Tibial artery (tissue), 4 donors: ENCODE results near the gene TSPAN5.

Experiments used
- DNase-seq, 2 donors: peaks; one replicate each; pipeline ENCODE4 v3.0.0-alpha.2; 2019
- H3K27ac ChIP-seq, 2 donors: fragments of 200-600 bp; sonication (generic) in 1 of 2; 1 replicate in 1 of 2; 2 replicates in 1 of 2; pipeline ENCODE4 v1.5.1; 2018 to 2019; ENCODE audit warnings: mild to moderate bottlenecking in 1 of 2
- H3K27me3 ChIP-seq, 2 donors: fragments of 200-600 bp; sonication (generic) in 1 of 2; one replicate each; pipeline versions ENCODE4 v1.5.1 to v1.6.0; 2016 to 2019
- H3K36me3 ChIP-seq, 3 donors: fragments of 200-600 bp; sonication (generic) in 2 of 3; one replicate each; pipeline ENCODE4 v1.5.1; 2016 to 2019; ENCODE audit warnings: mild to moderate bottlenecking in 2 of 3
- H3K4me1 ChIP-seq, 4 donors: fragments of 200-600 bp; sonication (generic) in 2 of 4; 1 replicate in 3 of 4; 2 replicates in 1 of 4; pipeline ENCODE4 v1.5.1; 2016 to 2019
- H3K4me3 ChIP-seq, 2 donors: fragments of 200-600 bp; sonication (generic) in 1 of 2; 1 replicate in 1 of 2; 2 replicates in 1 of 2; pipeline ENCODE4 v1.5.1; 2018 to 2019; ENCODE audit warnings: mild to moderate bottlenecking in 2 of 2
- H3K9me3 ChIP-seq, 3 donors: fragments of 200-600 bp; sonication (generic) in 1 of 3; one replicate each; pipeline ENCODE4 v1.5.1; 2016 to 2019
- CTCF ChIP-seq, 2 experiments: fragments of 200-600 bp in 1 of 2; fragments of 450-650 bp in 1 of 2; IDR thresholded peaks; one replicate each; pipeline ENCODE4 v1.5.1; 2017 to 2019; ENCODE audit warnings: antibody characterized with exemption in 2 of 2, mild to moderate bottlenecking in 1 of 2, moderate library complexity in 1 of 2
- intact Hi-C: fragments of 100-400 bp; cut with DNase I; formaldehyde crosslinking; loops from one replicate; pipeline ENCODE4 v1.15.0; 2023; ENCODE audit warnings: low total_unique reads

The TSPAN5 gene

DNA sequence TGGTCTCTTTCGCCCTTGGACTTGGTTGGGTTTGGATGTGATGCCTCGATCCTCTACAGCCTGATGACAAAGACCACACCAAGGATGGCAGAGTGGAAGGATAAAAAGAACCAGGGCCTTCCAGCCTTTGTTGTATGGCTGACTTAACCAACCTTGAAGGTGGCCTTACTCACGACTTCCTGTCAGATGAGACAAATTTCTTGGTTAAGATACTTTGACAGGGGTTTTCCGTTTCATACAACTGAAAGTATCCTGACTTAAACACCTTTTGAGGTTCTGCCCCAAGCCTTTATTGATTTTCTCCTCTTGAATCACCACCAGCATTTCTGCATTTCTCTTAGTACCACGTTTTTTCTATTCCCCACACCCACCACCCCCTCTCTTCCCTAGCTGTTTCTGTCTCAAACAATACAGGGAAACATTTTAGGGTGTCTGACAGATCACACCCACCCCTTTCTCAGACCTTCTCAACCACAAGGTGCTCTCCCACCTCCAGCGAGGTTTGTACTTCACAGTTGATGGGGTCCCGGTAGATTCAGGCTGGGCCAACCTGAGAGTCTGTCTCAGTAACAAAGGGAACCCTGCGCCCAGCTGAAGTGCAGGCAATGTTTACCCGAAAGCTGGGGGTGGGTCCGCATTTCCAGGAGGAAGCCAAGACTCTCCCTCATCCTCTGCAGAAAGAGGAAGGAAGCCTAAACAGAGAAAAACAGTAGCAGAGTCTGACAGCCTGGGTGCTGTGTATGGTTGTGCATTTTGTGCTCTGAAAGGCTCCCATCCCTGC is 5.0 kb upstream of the TSPAN5 start:
- Histone ChIP-seq H3K36me3 (no peaks in the 10 kb centered on the region), H3K27ac (no peak overlapping the region), H3K4me3 (no peak overlapping the region), H3K9me3 (no peaks in the 10 kb centered on the region), H3K27me3 (no peaks in the 10 kb centered on the region), H3K4me1 (peaks cover 0 to 15% (median 5%) of the 10 kb centered on the region in 4 donors)
- intact Hi-C loops, result no loop called here
- no peak for TF ChIP-seq CTCF (IDR thresholded peaks at IDR 0.05)
- peak in 1 of 2 donors; percentile 32 for DNase-seq

- Histone ChIP-seq H3K27me3 (no peaks in the 10 kb centered on the region), H3K27ac (no peak overlapping the region), H3K9me3 (no peaks in the 10 kb centered on the region), H3K36me3 (no peaks in the 10 kb centered on the region), H3K4me3 (no peak overlapping the region), H3K4me1 (peaks cover 0 to 15% (median 5%) of the 10 kb centered on the region in 4 donors)
- intact Hi-C loops, result no loop called here
- DNase-seq, result no peak
- TF ChIP-seq CTCF (IDR thresholded peaks at IDR 0.05), result no peak
Measured at GRCh38 chr4:98662626-98663225, 4.3 kb upstream of the TSPAN5 start.

- intact Hi-C loops, result no loop called here
- Histone ChIP-seq H3K9me3 (no peaks in the 10 kb centered on the region), H3K27me3 (no peaks in the 10 kb centered on the region), H3K4me1 (peaks cover 0 to 21% (median 9%) of the 10 kb centered on the region in 4 donors), H3K27ac (no peak overlapping the region), H3K4me3 (no peak overlapping the region), H3K36me3 (no peaks in the 10 kb centered on the region)
- DNase-seq, result no peak
- TF ChIP-seq CTCF (IDR thresholded peaks at IDR 0.05), result no peak
Measured at GRCh38 chr4:98662055-98662453, 3.6 kb upstream of the TSPAN5 start.

DNA sequence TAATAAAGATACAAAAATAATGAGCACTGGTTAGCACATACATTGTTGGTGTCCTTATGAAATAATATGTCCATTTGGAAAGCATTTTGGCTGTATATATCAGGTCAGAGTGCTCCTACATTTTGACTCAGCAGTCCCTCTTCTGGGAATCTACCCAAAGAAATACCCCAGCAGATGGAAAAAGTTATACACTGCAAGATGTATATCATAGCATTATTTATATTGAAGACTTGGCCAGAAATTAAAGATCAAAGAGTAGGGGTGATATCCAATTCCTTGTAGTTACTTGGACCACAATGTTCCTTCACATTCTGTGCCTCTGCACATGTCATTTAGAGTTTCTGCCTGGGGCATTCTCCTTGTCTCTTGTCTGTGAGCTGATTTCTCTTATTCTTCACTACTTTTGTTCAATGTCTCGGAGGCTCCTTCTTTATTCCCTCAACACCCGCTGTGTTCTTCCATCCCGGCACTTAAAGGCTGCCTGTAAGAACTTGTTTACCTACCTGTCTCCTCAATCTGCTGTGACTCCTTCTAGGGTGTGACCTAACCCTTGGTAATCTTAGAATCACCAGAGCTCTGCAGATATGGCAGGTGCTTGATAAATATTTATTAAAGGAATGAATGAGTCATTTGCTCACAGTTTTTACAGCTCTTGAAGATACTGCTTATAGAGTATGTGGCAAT is 3.1 kb upstream of the TSPAN5 start:
- intact Hi-C loops, result no loop called here

More for the DNA sequence above, 3.1 kb upstream of the TSPAN5 start:
- H3K27me3 ChIP-seq, result no peaks in the 10 kb centered on the region
- peaks cover 0 to 26% (median 14%) of the 10 kb centered on the region in 4 donors for H3K4me1 ChIP-seq
- no peaks in the 10 kb centered on the region for H3K36me3 ChIP-seq
- DNase-seq, result no peak
- TF ChIP-seq CTCF (IDR thresholded peaks at IDR 0.05), result no peak
- no peak overlapping the region for H3K4me3 ChIP-seq
- no peaks in the 10 kb centered on the region for H3K9me3 ChIP-seq
- no peak overlapping the region for H3K27ac ChIP-seq
